Measurements from ENCODE around the gene PHAF1. TPM values are rescaled to one million over a fixed set of nuclear protein-coding genes. Genes with fewer than 3 reads are reported as not detected.
A peak's percentile ranks its signal among the peaks of the same experiment; 100 is the strongest.

The PHAF1 gene
- total and polyA plus RNA-seq, 9 of the 15 experiments (the other 6 are each of a cell fraction or from before 2014, with no cell fraction given), result 5.1 to 25.4 (median 13.8) TPM

GRCh38 chr16:67104061-67104460 lies 5.7 kb upstream of the PHAF1 start (continued):
- TF ChIP-seq CTCF (IDR thresholded peaks at IDR 0.05 in 2 of 3, conservative IDR thresholded peaks at IDR 0.05 in 1 of 3; ENCODE audit: insufficient read depth in 2 of 3, low read depth in 1 of 3, low read length in 3 of 3) (peak; percentile 53 to 60 (median 56); a peak in 5 of 6 replicates), ZNF589 (CRISPR knock-in tag; IDR thresholded peaks at IDR 0.05; ENCODE audit: low read depth) (no peak), ZFX (CRISPR knock-in tag; IDR thresholded peaks at IDR 0.05) (no peak), ZNF263 (CRISPR knock-in tag; IDR thresholded peaks at IDR 0.05; ENCODE audit: borderline replicate concordance) (no peak), FOXP1 (CRISPR knock-in tag; IDR thresholded peaks at IDR 0.05) (no peak), NFIC (IDR thresholded peaks at IDR 0.05) (peak; percentile 41; the same call in 1 of the 2 replicates), NR3C1 (CRISPR knock-in tag; IDR thresholded peaks at IDR 0.05) (no peak), USF1 (CRISPR knock-in tag; IDR thresholded peaks at IDR 0.05) (no peak), PHF8 (IDR thresholded peaks at IDR 0.05; ENCODE audit: borderline replicate concordance, low read length) (no peak), ESRRA (IDR thresholded peaks at IDR 0.05; ENCODE audit: borderline replicate concordance, low read depth) (no peak), TEAD1 (CRISPR knock-in tag; IDR thresholded peaks at IDR 0.05) (peak; percentile 96 to 99), KDM5B (IDR thresholded peaks at IDR 0.05; ENCODE audit: insufficient replicate concordance, low read depth, low read length) (no peak), CAMTA2 (CRISPR knock-in tag; conservative IDR thresholded peaks at IDR 0.05) (no peak), NFRKB (IDR thresholded peaks at IDR 0.05; ENCODE audit: low read depth) (no peak), E2F1 (CRISPR knock-in tag; IDR thresholded peaks at IDR 0.05) (no peak), TEAD2 (tag; IDR thresholded peaks at IDR 0.05) (peak; percentile 96), SRSF1 (IDR thresholded peaks at IDR 0.05; ENCODE audit: low read depth, low read length) (no peak), ZNF764 (CRISPR knock-in tag; IDR thresholded peaks at IDR 0.05; ENCODE audit: low read depth) (no peak), C11orf30 (IDR thresholded peaks at IDR 0.05; ENCODE audit: low read depth) (no peak)
- TF ChIP-seq, protein P1, sequence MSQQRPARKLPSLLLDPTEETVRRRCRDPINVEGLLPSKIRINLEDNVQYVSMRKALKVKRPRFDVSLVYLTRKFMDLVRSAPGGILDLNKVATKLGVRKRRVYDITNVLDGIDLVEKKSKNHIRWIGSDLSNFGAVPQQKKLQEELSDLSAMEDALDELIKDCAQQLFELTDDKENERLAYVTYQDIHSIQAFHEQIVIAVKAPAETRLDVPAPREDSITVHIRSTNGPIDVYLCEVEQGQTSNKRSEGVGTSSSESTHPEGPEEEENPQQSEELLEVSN (IDR thresholded peaks at IDR 0.05; ENCODE audit: borderline replicate concordance in 1 of 2, extremely low read depth in 1 of 2, insufficient read depth in 1 of 2, insufficient read length in 1 of 2, low read depth in 1 of 2, low read length in 1 of 2, poor library complexity in 1 of 2, severe bottlenecking in 1 of 2), result no peak

Measured in K562 (cell line).